C4-2B (cell line): ENCODE measurements around the gene ICA1.

ENCODE experiments used
- CTCF ChIP-seq: fragments of 450-650 bp; conservative IDR thresholded peaks from 2 replicates; pipeline ENCODE4 v1.5.1; 2017; ENCODE audit warnings: mild to moderate bottlenecking
- ZFX ChIP-seq: fragments of 450-650 bp; IDR thresholded peaks from 2 replicates; pipeline ENCODE4 v1.6.1; 2017

- TF ChIP-seq CTCF: no peak
- no peak for TF ChIP-seq ZFX
Measured at GRCh38 chr7:8206956-8207355, 55.0 kb downstream of the ICA1 start.
